Measurements from ENCODE around the gene CLDN12. TPM values are rescaled to one million over a fixed set of nuclear protein-coding genes. Genes with fewer than 3 reads are reported as not detected.
"Not testable (repeated sequence)": the region's sequence is repeated elsewhere in the genome, so short reads cannot be mapped to it uniquely, and the experiment has no call there.

Gene CLDN12
- total RNA-seq, 1 donor from 2014 or later = 72.0 TPM

DNA sequence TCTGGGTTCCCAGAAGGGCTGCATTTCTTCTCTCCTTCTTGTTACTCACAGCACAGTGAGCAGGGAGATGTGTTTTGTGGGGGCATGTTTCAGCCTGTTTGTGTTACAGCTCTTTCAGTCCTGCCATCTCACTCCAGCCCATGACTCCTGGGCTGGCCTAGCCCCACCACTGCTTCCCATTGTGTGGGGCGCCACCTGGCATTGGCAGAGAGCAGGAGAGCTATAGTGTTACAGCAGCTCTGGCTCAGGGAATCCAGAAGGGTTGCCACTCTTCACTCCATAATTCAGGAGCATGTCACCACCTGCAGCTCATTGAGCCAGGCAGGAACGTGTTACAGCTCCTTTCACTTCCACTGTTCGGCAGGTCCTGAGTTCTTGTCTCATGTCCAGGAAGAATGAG lies 30.0 kb downstream of the CLDN12 start:
- no peak for DNase-seq (ENCODE audit: low spot score)

DNA sequence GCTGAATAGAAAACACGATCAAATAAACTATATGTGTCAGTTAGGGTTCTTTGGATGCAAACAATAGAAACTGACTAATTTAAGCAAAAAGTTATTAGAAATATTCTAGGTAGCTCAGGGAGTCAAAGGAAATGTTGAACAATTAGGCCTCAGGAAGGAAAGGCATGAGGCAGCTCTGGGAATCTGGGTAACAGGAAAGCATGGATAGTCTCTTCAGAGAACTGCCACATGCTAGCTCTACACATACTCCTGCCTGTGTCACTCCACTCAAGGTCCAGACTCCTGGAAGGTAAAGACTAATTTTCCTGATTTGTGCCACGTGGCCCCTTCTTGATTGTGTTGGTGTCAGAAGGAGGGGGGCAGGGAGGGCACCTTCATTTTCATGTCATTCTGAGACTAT lies 42.4 kb downstream of the CLDN12 start:
- no peak for DNase-seq (ENCODE audit: low spot score)

DNA sequence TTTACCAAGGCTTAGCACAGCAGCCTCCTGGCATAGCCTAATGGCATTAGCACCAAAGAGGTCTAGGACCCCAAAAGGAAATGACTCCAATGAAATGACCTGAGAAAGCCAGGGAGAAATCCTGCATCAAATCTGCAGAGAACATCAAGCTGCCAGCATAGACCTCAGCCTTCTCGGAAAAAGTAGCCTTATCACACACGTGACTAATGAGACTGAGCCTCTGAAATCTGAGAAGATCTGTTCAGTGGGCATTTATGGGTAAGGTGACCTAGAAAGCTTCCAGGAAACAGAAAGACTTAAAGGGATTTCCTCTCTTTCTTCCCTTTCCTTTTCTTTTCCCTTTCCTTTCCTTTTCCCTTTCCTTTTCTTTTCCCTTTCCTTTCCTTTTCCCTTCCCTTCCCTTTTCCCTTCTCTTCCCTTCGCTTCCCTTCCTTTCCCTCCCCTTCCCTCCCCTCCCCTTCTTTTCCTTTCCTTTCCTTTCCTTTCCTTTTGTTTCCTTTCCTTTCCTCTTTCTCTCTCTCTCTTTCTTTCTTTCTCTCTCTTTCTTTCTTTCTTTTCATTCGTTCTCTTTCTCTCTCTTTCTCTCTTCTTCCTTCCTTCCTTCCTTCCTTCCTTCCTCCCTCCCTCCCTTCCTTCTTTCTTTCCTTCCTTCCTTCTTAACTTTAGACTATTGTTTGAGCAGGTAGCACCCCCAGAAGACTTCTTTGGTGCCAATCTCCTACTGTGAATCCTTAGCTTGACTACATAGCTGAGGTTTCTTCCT lies 43.1 kb downstream of the CLDN12 start:
- DNase-seq (ENCODE audit: low spot score) = no peak

DNA sequence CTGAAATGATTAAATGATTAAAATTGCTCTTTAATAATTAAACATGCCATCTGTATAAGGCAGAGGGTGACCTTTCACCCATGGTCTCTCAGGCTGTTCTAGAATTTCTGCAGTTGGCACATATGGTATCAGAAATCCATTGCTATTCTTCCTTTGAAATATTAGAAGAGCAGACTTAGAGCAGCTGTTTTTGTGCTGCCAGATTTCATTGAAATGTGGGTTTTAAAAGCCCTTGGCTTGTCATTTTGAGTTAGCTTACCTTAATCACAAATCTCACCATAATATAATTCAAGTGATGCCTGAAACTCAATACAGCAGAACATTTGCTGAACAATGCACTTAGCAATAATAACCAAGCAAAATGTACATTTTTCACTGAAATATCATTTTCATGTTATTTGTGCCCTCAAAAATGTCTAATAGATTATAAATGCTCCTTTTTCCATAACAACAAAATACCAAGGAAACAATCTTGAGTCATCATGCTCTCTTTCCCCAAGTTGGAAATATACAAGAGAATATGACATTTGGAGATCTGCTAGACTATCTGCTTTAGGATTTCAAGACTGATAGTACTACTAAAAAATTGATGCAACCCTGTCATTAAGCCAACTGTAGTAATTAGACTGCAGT lies 50.1 kb downstream of the CLDN12 start:
- DNase-seq (ENCODE audit: low spot score) = no peak

DNA sequence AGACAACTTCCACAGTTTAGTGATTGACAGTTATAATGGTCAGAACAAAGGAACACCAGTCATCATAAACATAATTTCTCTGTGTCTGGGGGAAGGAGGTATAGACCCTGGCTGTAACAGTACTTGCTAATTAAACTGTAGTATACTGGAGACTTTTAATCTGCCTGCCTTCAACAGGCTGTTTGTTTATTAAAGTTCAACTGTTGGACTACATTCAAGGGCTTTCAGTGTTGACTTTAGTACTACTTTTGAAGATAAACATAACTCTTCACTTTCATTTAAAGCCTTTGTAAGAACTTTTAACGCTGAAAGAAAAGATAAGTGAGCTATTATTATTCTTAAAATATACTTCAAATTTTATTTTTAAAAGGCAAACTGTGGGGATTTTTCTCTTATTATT lies 50.7 kb downstream of the CLDN12 start:
- DNase-seq (ENCODE audit: low spot score) = no peak

DNA sequence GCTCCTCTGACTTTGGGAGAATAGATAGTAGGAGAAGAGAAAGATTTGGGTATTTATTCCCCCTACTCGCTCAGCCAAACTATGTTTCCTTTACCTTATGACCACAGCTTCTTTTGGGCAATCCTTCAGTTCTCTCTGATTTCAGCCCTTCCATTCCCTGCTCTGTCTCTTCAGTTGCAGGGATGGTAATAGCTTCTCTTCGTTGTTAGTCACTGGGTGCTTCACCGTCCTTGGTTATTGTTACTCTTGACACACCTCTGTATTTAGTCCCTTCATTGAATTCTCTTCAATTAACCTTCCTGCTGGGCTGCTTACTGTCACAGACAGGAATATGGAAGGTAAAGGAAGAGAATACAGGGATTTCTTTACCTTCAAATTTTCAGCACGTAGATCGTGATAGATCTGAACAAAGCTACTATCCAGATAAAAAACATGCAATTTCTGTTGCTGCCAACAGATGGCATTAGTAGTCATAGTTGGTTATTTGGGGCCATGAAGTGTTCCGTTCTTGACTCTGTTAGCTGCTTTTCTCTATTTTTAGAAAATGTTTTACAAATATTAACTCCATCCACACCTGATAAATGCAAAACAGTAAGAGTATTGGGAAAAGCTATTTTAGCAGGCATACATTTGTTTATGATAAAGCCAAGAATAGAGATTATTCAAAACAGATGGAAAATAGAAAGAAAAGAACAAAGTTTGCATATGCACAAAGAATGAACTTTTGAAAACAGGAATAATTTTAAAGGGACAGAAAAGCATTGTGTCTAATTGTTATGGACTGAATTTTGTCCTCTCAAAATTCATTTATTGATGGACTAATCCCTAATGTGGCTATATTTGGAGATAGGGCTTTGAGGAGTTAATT lies 52.1 kb downstream of the CLDN12 start:
- DNase-seq (ENCODE audit: low spot score) = peak; percentile 20

DNA sequence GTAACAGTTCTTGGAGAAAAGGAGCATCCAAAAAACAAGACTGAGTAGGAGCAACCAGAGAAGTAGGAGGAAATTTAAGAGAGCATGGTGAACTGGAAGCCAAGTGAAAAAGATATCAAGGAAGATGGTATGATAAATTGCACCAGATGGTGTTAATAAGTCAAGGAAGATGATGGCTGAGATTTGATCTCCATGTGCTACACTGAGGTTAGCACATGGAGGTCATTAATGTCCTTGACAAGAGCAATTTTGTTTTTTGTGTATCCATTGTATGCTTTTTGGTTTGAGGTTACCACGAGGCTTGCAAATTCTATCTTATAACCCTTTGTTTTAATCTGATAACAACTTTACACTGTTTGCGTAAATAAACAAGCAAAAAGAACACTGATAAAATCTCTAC lies 54.8 kb downstream of the CLDN12 start:
- DNase-seq (ENCODE audit: low spot score) = no peak

DNA sequence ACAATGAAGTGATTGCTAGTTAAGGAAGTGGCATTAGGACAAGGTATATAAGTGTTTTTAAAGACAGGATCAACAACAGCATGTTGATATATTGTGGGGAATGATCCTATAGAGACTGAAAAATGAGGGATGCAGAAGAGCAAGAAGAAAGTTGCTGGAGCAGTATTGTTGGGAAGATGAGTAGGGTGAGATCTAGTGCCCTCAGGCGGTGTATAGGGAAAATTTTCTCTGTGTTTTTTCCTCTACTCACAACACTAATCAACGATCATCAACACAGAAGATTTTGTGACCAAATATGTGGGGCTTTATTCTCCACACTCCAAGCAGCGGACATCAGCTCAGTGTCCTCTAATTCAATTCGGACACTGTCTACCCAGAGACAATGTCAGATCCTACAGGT lies 56.6 kb downstream of the CLDN12 start:
- no peak for DNase-seq (ENCODE audit: low spot score)

DNA sequence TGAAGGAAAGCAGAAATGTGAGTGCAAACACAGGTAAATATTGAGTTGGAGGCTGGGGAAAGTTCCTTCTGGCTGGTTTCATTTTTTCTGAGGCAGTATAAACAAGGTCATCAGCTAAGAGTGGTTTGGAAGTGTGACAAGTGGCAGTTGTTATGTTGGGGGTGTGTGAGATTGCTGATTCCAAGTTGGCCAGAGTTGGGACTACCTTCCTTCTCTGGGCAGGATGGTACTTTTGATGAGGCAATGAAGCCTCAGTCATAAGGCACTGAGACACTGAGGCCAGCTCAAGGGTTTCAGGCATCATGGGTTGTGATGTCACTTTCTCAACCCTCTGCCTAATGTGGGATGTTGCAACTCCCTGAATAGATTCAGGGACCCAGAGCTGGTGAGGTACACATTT lies 58.0 kb downstream of the CLDN12 start:
- no peak for DNase-seq (ENCODE audit: low spot score)

DNA sequence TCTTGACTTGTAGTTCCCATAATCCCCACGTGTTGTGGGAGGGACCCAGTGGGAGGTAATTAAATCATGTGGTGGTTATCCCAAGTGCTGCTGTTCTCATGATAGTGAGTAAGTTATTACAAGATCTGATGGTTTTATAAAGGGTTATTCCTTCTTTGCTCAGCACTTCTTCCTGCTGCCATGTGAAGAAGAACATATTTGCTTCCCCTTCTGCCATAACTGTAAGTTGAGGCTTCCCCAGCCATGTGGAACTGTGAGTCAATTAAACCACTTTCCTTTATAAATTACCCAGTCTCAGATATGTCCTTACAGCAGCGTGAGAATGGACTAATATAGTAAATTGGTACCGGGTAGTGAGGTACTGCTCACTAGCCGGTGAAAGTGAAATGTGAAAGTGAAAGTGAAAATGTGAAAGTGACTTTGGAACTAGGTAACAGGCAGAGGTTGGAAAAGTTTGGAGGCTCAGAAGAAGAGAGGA lies 59.9 kb downstream of the CLDN12 start:
- not testable (repeated sequence) for DNase-seq (ENCODE audit: low spot score)

Other genes starting within 250 kb of the CLDN12 start
- gene STEAP1, start 249.0 kb upstream of the CLDN12 start, total RNA-seq = 13.1 TPM
- 29.9 TPM for gene STEAP2, start 191.7 kb upstream of the CLDN12 start, total RNA-seq
- gene CFAP69, start 158.3 kb upstream of the CLDN12 start, total RNA-seq = 11.6 TPM
- not detected for gene FAM237B, start 82.2 kb upstream of the CLDN12 start, total RNA-seq
- gene GTPBP10, start 56.7 kb upstream of the CLDN12 start, total RNA-seq = 19.7 TPM
- gene PTTG1IP2, start 66.2 kb downstream of the CLDN12 start, total RNA-seq = not detected
- 70.3 TPM for gene CDK14, start 192.9 kb downstream of the CLDN12 start, total RNA-seq

Measured in mucosa of gallbladder (tissue), 1 donor.